A673 (cell line): ENCODE results near the gene NPY. TPM values are rescaled to one million over a fixed set of nuclear protein-coding genes. Genes with fewer than 3 reads are reported as not detected.

Experiments used
- BruUV-seq: library from RNA; stranded (reverse); fragments of 400-500 nt; replicated peaks from 2 replicates; lab custom pipeline; 2021; lab: Mats Ljungman, UMichigan
- CTCF ChIA-PET: fragments of 300-600 bp; sonication (Branson Sonifier 250); formaldehyde crosslinking; loops from one replicate; lab custom pipeline; 2022; ENCODE audit warnings: antibody characterized with exemption; lab: Charles Lee
- POLR2A ChIA-PET: fragments of 300-600 bp; sonication (Branson Sonifier 250); formaldehyde crosslinking; loops from one replicate; lab custom pipeline; 2022; ENCODE audit warnings: antibody characterized with exemption; ENCODE audit not compliant: low non-redundant PET; lab: Charles Lee
- DNase-seq: peaks from one replicate; pipeline ENCODE4 v3.0.0-alpha.2; 2015; ENCODE audit warnings: low spot score
- H3K27ac ChIP-seq: fragments of 200-600 bp; sonication (generic); 2 replicates; pipeline ENCODE4 v1.5.1; 2016; ENCODE audit warnings: mixed run types, low read depth, mild to moderate bottlenecking, mixed read lengths, antibody characterized with exemption, low read length; ENCODE audit not compliant: poor library complexity, severe bottlenecking
- H3K27me3 ChIP-seq: fragments of 200-600 bp; sonication (generic); replicated peaks from 2 replicates; pipeline ENCODE4 v1.6.1; 2017; ENCODE audit warnings: mixed run types, low read depth, mild to moderate bottlenecking, mixed read lengths, antibody characterized with exemption, low read length; ENCODE audit not compliant: insufficient read depth, poor library complexity
- H3K36me3 ChIP-seq: fragments of 200-600 bp; sonication (generic); 2 replicates; pipeline ENCODE4 v1.6.1; 2016; ENCODE audit warnings: mixed run types, mild to moderate bottlenecking, mixed read lengths, antibody characterized with exemption, low read length; ENCODE audit not compliant: insufficient read depth, poor library complexity, severe bottlenecking
- H3K4me1 ChIP-seq: fragments of 200-600 bp; sonication (generic); 2 replicates; pipeline ENCODE4 v1.6.1; 2017; ENCODE audit warnings: mixed run types, mild to moderate bottlenecking, mixed read lengths, antibody characterized with exemption, low read length; ENCODE audit not compliant: insufficient read depth, poor library complexity, severe bottlenecking
- H3K4me3 ChIP-seq: fragments of 200-600 bp; sonication (generic); 2 replicates; pipeline ENCODE4 v1.5.1; 2016; ENCODE audit warnings: low read depth, mixed run types, mild to moderate bottlenecking, mixed read lengths, low read length; ENCODE audit not compliant: poor library complexity, severe bottlenecking
- H3K9me3 ChIP-seq: fragments of 200-600 bp; sonication (generic); 2 replicates; pipeline ENCODE4 v1.6.1; 2016; ENCODE audit warnings: mixed run types, low read depth, mild to moderate bottlenecking, mixed read lengths, antibody characterized with exemption, low read length; ENCODE audit not compliant: poor library complexity, severe bottlenecking
- CTCF ChIP-seq: fragments of 300-800, 200-600 bp; sonication (generic); conservative IDR thresholded peaks from 2 replicates; pipeline ENCODE4 v1.5.1; 2017; ENCODE audit warnings: low read depth, mild to moderate bottlenecking, antibody characterized with exemption, low read length, moderate library complexity, mixed read lengths
- EZH2 ChIP-seq: fragments of 200-600 bp; sonication (generic); IDR thresholded peaks from 2 replicates; pipeline ENCODE4 v1.6.1; 2017; ENCODE audit warnings: borderline replicate concordance, low read depth, mild to moderate bottlenecking, mixed read lengths, antibody characterized with exemption, low read length; ENCODE audit not compliant: poor library complexity, severe bottlenecking
- intact Hi-C: fragments of 100-400 bp; cut with micrococcal nuclease; formaldehyde crosslinking; loops from one replicate; pipeline ENCODE4 v1.10.0; 2022; ENCODE audit not compliant: unreplicated experiment
- total RNA-seq: library from RNA; stranded (reverse); gene quantifications from 2 replicates; pipeline ENCODE4 v1.2.3, GENCODE V29; 2021

Gene NPY
- total RNA-seq, 1 experiment from 2014 or later = 40.1 TPM

- BruUV-seq = no TSS peak
- no peak for TF ChIP-seq CTCF
- TF ChIP-seq EZH2 = no peak
- H3K27ac ChIP-seq = no peak overlapping the region
- H3K4me1 ChIP-seq = no peaks in the 10 kb centered on the region
- no peaks in the 10 kb centered on the region for H3K27me3 ChIP-seq
- POLR2A ChIA-PET = no interaction called here
- intact Hi-C loops = no loop called here
- CTCF ChIA-PET = no interaction called here
- H3K9me3 ChIP-seq = no peaks in the 10 kb centered on the region
- H3K36me3 ChIP-seq = no peaks in the 10 kb centered on the region
- H3K4me3 ChIP-seq = no peak overlapping the region
- no peak for DNase-seq
These were observed 29.8 kb downstream of the NPY start for GRCh38 chr7:24313777-24314176.

GRCh38 chr7:24316340-24316739 is 32.4 kb downstream of the NPY start:
- CTCF ChIA-PET = no interaction called here

GRCh38 chr7:24318326-24318725 is 34.3 kb downstream of the NPY start:
- Histone ChIP-seq H3K27me3 (no peaks in the 10 kb centered on the region), H3K4me3 (no peak overlapping the region), H3K9me3 (no peaks in the 10 kb centered on the region), H3K36me3 (no peaks in the 10 kb centered on the region), H3K27ac (no peak overlapping the region), H3K4me1 (no peaks in the 10 kb centered on the region)
- DNase-seq = peak; percentile 11
- intact Hi-C loops = no loop called here
- CTCF ChIA-PET = interaction anchor here (0.6 to 1.0 kb wide), 2 partner anchors 11 to 352 kb away, joined by 3 to 4 read pairs; no protein-coding TSS in a partner anchor
- POLR2A ChIA-PET = no interaction called here
- TF ChIP-seq EZH2 = no peak
- TF ChIP-seq CTCF = peak; percentile 40
- no TSS peak for BruUV-seq

More at GRCh38 chr7:24316340-24316739, 32.4 kb downstream of the NPY start:
- intact Hi-C loops = no loop called here
- Histone ChIP-seq H3K4me3 (no peak overlapping the region), H3K9me3 (no peaks in the 10 kb centered on the region), H3K36me3 (no peaks in the 10 kb centered on the region), H3K27me3 (no peaks in the 10 kb centered on the region), H3K4me1 (no peaks in the 10 kb centered on the region), H3K27ac (no peak overlapping the region)
- DNase-seq = no peak
- POLR2A ChIA-PET = no interaction called here
- no peak for TF ChIP-seq EZH2
- TF ChIP-seq CTCF = no peak
- no TSS peak for BruUV-seq
